K562 (cell line): Measurements from ENCODE around the gene ANKS1A. TPM values are rescaled to one million over a fixed set of nuclear protein-coding genes. Genes with fewer than 3 reads are reported as not detected.

Source experiments
- BHLHE40 ChIP-seq: IDR thresholded peaks from 2 replicates; pipeline ENCODE4 v1.6.1; 2011; ENCODE audit warnings: low read length, improper control_type of control experiment
- C11orf30 ChIP-seq: fragments of 450-650 bp; IDR thresholded peaks from 2 replicates; pipeline ENCODE4 v1.6.1; 2016; ENCODE audit warnings: low read depth, mild to moderate bottlenecking
- CBX5 ChIP-seq: IDR thresholded peaks from 2 replicates; pipeline ENCODE4 v1.6.1; 2014; ENCODE audit warnings: low read depth, borderline replicate concordance
- CSDE1 ChIP-seq, 2 experiments: fragments of 450-650 bp; IDR thresholded peaks; 2 replicates each; pipeline ENCODE4 v1.6.1; 2016; ENCODE audit warnings: mild to moderate bottlenecking in 1 of 2
- ESRRB ChIP-seq: fragments of 250-450 bp; sonication (Bioruptor Pico); IDR thresholded peaks from 2 replicates; pipeline ENCODE4 v1.5.0; 2020; ENCODE audit warnings: mild to moderate bottlenecking, moderate library complexity, borderline replicate concordance
- KAT7 ChIP-seq: sonication (generic); formaldehyde crosslinking; IDR thresholded peaks from 2 replicates; pipeline ENCODE4 v1.8.0; 2022; ENCODE audit warnings: missing genetic modification reagents, mild to moderate bottlenecking, borderline replicate concordance
- KDM5B ChIP-seq: fragments of 200-600 bp; sonication (generic); IDR thresholded peaks from 2 replicates; pipeline ENCODE4 v1.6.1; 2012; ENCODE audit warnings: low read depth, mild to moderate bottlenecking, moderate library complexity, low read length, control low read depth, inconsistent platforms; ENCODE audit not compliant: insufficient replicate concordance
- KLF16 ChIP-seq: IDR thresholded peaks from 2 replicates; pipeline ENCODE4 v1.6.1; 2016; ENCODE audit warnings: antibody characterized with exemption
- MCM2 ChIP-seq: fragments of 450-650 bp; IDR thresholded peaks from 2 replicates; pipeline ENCODE4 v1.6.1; 2017; ENCODE audit warnings: low read depth, mild to moderate bottlenecking
- NCOA1 ChIP-seq: fragments of 450-650 bp; IDR thresholded peaks from 2 replicates; pipeline ENCODE4 v1.6.1; 2016; ENCODE audit warnings: low read depth
- NONO ChIP-seq, 2 experiments: fragments of 200-400 bp in 1 of 2; fragments of 450-650 bp in 1 of 2; formaldehyde crosslinking in 1 of 2; IDR thresholded peaks; 2 replicates each; pipeline ENCODE4 v1.6.1; 2017; ENCODE audit warnings: low read depth in 2 of 2, mild to moderate bottlenecking in 2 of 2, moderate library complexity in 2 of 2, low read length in 1 of 2
- NR3C1 ChIP-seq: sonication (generic); formaldehyde crosslinking; IDR thresholded peaks from 2 replicates; pipeline ENCODE4 v1.8.1; 2022; ENCODE audit warnings: missing genetic modification reagents
- RFX7 ChIP-seq: fragments of 250-450 bp; sonication (Bioruptor Pico); IDR thresholded peaks from 2 replicates; pipeline ENCODE4 v1.5.1; 2021; ENCODE audit warnings: mild to moderate bottlenecking
- SMARCA5 ChIP-seq: fragments of 450-650 bp; IDR thresholded peaks from 2 replicates; pipeline ENCODE4 v1.6.1; 2016
- SNRNP70 ChIP-seq: fragments of 200-400 bp; formaldehyde crosslinking; optimal IDR thresholded peaks from 2 replicates; pipeline ENCODE3; 2017; ENCODE audit warnings: low read depth, low read length
- SRSF9 ChIP-seq: fragments of 200-400 bp; formaldehyde crosslinking; IDR thresholded peaks from 2 replicates; pipeline ENCODE4 v1.6.1; 2017; ENCODE audit warnings: low read depth, low read length, borderline replicate concordance
- TBP ChIP-seq: optimal IDR thresholded peaks from 2 replicates; pipeline ENCODE3; 2011; ENCODE audit warnings: low read depth, low read length, improper control_type of control experiment
- TCF3 ChIP-seq: sonication (generic); formaldehyde crosslinking; IDR thresholded peaks from 2 replicates; pipeline ENCODE4 v1.4.0; 2020; ENCODE audit warnings: mild to moderate bottlenecking, missing genetic modification reagents
- TCFL5 ChIP-seq: fragments of 250-450 bp; sonication (Bioruptor Pico); conservative IDR thresholded peaks from 2 replicates; pipeline ENCODE4 v1.6.1; 2021; ENCODE audit warnings: mild to moderate bottlenecking, moderate library complexity, matching md5 sums
- U2AF1 ChIP-seq: fragments of 200-400 bp; formaldehyde crosslinking; optimal IDR thresholded peaks from 2 replicates; pipeline ENCODE3; 2017; ENCODE audit warnings: mild to moderate bottlenecking, low read depth, low read length, moderate library complexity
- ZNF12 ChIP-seq: sonication (generic); formaldehyde crosslinking; IDR thresholded peaks from 2 replicates; pipeline ENCODE4 v1.4.0; 2020; ENCODE audit warnings: mild to moderate bottlenecking, missing genetic modification reagents
- ZNF143 ChIP-seq: sonication (generic); formaldehyde crosslinking; IDR thresholded peaks from 2 replicates; pipeline ENCODE4 v1.9.0; 2022; ENCODE audit warnings: mild to moderate bottlenecking, missing genetic modification reagents
- ZNF175 ChIP-seq: fragments of 200-800 bp; sonication (Bioruptor generic); IDR thresholded peaks from 2 replicates; pipeline ENCODE4 v1.6.1; 2016; ENCODE audit warnings: low read depth, mild to moderate bottlenecking, missing genetic modification characterization, missing compliant biosample characterization
- polyA plus RNA-seq, 8 experiments: library from polyadenylated mRNA; depleted of rRNA in 4 of 8; stranded (reverse) in 5 of 8; unstranded in 3 of 8; fragments of >200 nt; fragmentation: Nextera tagmentation in 2 of 8; fragmentation: Illumina TruSeq in 1 of 8; extraction: Ambion mirVana in 2 of 8; extraction: Trizol in 1 of 8; gene quantifications; 2 replicates each; pipeline versions ENCODE4 v1.2.1 to v1.2.3, GENCODE V29; 2011 to 2014; ENCODE audit warnings: inconsistent platforms in 1 of 8, missing spikeins in 1 of 8
- total RNA-seq, 7 experiments: library from RNA; depleted of rRNA in 6 of 7; stranded (reverse); fragments of >200 nt in 6 of 7; fragmentation: Illumina TruSeq in 2 of 7; extraction: Trizol in 2 of 7; gene quantifications; 2 replicates each; pipeline versions ENCODE4 v1.2.1 to v1.2.3, GENCODE V29; 2011 to 2021; ENCODE audit warnings: low replicate concordance in 1 of 7
- TF ChIP-seq, protein P1 (sequence below): IDR thresholded peaks from 3 replicates; pipeline ENCODE4 v1.6.1; 2011; ENCODE audit warnings: borderline replicate concordance, mild to moderate bottlenecking, moderate library complexity; ENCODE audit not compliant: insufficient read length; ENCODE audit errors: extremely low read depth
- TF ChIP-seq, protein P2 (sequence below): fragments of 250-450 bp; sonication (Bioruptor Pico); IDR thresholded peaks from 2 replicates; pipeline ENCODE4 v1.8.0; 2021; ENCODE audit warnings: borderline replicate concordance, mild to moderate bottlenecking, moderate library complexity; ENCODE audit not compliant: poor library complexity, severe bottlenecking

The ANKS1A gene
- total and polyA plus RNA-seq, 9 of the 15 experiments (the other 6 are each of a cell fraction or from before 2014, with no cell fraction given) = 1.1 to 13.8 (median 5.3) TPM

DNA sequence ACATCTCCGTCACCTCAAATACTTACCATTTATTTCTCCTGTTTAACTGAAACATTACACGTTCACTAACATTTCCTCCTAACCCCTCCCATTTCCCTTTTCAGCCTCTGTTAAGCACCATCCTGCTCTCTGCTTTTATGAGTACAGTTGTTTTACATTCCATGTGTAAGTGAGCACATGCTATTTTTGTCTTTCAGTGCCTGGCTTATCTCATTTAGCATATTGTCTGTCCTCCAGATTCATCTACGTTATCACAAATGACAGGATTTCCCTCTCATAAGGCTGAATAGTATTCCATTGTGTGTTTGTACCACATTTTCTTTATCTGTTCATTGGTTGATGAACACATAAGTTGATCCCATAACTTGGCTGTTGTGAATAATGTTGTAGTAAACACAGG lies 23.9 kb upstream of the ANKS1A start (continued):
- TF ChIP-seq, protein P1, sequence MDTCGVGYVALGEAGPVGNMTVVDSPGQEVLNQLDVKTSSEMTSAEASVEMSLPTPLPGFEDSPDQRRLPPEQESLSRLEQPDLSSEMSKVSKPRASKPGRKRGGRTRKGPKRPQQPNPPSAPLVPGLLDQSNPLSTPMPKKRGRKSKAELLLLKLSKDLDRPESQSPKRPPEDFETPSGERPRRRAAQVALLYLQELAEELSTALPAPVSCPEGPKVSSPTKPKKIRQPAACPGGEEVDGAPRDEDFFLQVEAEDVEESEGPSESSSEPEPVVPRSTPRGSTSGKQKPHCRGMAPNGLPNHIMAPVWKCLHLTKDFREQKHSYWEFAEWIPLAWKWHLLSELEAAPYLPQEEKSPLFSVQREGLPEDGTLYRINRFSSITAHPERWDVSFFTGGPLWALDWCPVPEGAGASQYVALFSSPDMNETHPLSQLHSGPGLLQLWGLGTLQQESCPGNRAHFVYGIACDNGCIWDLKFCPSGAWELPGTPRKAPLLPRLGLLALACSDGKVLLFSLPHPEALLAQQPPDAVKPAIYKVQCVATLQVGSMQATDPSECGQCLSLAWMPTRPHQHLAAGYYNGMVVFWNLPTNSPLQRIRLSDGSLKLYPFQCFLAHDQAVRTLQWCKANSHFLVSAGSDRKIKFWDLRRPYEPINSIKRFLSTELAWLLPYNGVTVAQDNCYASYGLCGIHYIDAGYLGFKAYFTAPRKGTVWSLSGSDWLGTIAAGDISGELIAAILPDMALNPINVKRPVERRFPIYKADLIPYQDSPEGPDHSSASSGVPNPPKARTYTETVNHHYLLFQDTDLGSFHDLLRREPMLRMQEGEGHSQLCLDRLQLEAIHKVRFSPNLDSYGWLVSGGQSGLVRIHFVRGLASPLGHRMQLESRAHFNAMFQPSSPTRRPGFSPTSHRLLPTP = no peak
- TF ChIP-seq NONO (IDR thresholded peaks at IDR 0.05; ENCODE audit: low read depth in 2 of 2, low read length in 1 of 2) = peak in 1 of 2 experiments; percentile 87; a peak in 2 of 4 replicates
- TF ChIP-seq RFX7 = no peak
- no peak for TF ChIP-seq KAT7
- peak; percentile 95 for TF ChIP-seq KLF16
- no peak for TF ChIP-seq SNRNP70
- TF ChIP-seq TBP = no peak
- no peak for TF ChIP-seq SMARCA5
- no peak for TF ChIP-seq U2AF1
- no peak for TF ChIP-seq ZNF143 (CRISPR knock-in tag)
- no peak for TF ChIP-seq MCM2
- no peak for TF ChIP-seq ZNF12 (CRISPR knock-in tag)
- TF ChIP-seq TCFL5 (CRISPR knock-in tag) = no peak
- no peak for TF ChIP-seq KDM5B
- peak; percentile 52; the same call in 1 of the 2 replicates for TF ChIP-seq NCOA1
- no peak for TF ChIP-seq NR3C1 (CRISPR knock-in tag)
- TF ChIP-seq TCF3 (CRISPR knock-in tag) = peak; percentile 99
- TF ChIP-seq SRSF9 = no peak
- peak; percentile 57; the same call in 1 of the 2 replicates for TF ChIP-seq BHLHE40
- TF ChIP-seq, protein P2, sequence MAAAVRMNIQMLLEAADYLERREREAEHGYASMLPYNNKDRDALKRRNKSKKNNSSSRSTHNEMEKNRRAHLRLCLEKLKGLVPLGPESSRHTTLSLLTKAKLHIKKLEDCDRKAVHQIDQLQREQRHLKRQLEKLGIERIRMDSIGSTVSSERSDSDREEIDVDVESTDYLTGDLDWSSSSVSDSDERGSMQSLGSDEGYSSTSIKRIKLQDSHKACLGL (CRISPR knock-in tag) = no peak
- no peak for TF ChIP-seq CBX5
- peak; percentile 90 for TF ChIP-seq ZNF175
- TF ChIP-seq ESRRB (CRISPR knock-in tag) = no peak
- 0 out of 4 replicates have a peak, but pooled peaks of 1 of the 2 experiments have one; percentile 46 for TF ChIP-seq CSDE1 (IDR thresholded peaks at IDR 0.05)
- TF ChIP-seq C11orf30 = 0 out of 2 replicates have a peak, but pooled peaks have one; percentile 11
